ENCODE measurements around the gene NKD2. TPM values are rescaled to one million over a fixed set of nuclear protein-coding genes. Genes with fewer than 3 reads are reported as not detected.

NKD2 gene
- total RNA-seq, 1 donor from 2014 or later = 1.8 TPM

DNA sequence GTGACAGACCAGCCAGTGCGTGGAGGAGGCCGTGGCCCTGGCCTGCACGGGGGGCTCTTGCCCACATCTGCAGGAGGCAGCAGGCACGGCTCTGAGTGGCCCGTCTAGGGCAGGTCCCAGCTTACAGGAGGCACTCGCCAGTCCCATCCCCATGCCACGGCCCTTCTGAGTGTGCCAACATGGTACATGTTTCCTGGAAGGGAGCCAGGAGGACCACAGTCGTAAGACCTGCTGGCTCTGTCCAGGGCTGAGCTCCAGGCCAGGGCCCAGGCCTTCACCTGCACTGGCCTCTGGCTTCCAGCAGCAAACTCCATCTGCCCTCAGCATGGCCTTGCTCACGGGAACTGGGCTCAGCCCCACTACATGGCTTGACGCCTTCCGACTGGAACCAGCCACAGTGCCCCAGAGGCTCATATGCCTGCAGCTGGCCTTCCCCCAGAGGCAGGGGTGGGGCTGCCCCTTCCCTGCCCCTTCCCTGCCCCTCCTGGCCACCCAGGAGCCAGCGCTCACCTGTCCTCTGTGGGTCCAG, 3.8 kb downstream of the NKD2 start:
- no peaks in the 10 kb centered on the region for H3K9me3 Mint-ChIP-seq (ENCODE audit: unreplicated experiment)
- no peak overlapping the region for H3K27ac Mint-ChIP-seq (ENCODE audit: unreplicated experiment)
- no peak for DNase-seq (ENCODE audit: low spot score)
- peaks cover 19% of the 10 kb centered on the region for H3K27me3 Mint-ChIP-seq (ENCODE audit: unreplicated experiment)
- no peak overlapping the region for H3K4me3 Mint-ChIP-seq (ENCODE audit: unreplicated experiment)
- TF ChIP-seq, protein P1, sequence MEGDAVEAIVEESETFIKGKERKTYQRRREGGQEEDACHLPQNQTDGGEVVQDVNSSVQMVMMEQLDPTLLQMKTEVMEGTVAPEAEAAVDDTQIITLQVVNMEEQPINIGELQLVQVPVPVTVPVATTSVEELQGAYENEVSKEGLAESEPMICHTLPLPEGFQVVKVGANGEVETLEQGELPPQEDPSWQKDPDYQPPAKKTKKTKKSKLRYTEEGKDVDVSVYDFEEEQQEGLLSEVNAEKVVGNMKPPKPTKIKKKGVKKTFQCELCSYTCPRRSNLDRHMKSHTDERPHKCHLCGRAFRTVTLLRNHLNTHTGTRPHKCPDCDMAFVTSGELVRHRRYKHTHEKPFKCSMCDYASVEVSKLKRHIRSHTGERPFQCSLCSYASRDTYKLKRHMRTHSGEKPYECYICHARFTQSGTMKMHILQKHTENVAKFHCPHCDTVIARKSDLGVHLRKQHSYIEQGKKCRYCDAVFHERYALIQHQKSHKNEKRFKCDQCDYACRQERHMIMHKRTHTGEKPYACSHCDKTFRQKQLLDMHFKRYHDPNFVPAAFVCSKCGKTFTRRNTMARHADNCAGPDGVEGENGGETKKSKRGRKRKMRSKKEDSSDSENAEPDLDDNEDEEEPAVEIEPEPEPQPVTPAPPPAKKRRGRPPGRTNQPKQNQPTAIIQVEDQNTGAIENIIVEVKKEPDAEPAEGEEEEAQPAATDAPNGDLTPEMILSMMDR (IDR thresholded peaks at IDR 0.05; ENCODE audit: unreplicated experiment) = no peak
- no peaks in the 10 kb centered on the region for H3K36me3 Mint-ChIP-seq (ENCODE audit: low read depth, unreplicated experiment)
- H3K4me1 Mint-ChIP-seq (ENCODE audit: unreplicated experiment) = peaks cover 6% of the 10 kb centered on the region

DNA sequence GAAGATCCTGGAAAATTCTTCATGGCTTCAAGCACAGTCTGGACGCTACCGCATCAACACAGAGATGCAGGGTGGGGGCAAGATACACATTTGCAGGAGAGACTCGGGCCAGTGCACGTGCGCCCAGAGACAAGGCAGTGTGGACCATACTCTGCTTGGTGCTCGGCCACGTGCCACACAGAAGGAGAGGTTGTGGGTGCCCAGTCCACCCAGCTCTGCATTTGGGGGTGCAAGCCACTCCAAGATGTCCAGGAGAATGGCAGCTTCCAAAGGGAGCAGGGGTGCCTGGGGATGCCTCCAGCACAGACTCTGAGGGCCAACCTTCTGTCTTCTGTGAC, 4.3 kb downstream of the NKD2 start:
- Mint-ChIP-seq H3K4me1 (ENCODE audit: unreplicated experiment) (peaks cover 6% of the 10 kb centered on the region), H3K36me3 (ENCODE audit: low read depth, unreplicated experiment) (no peaks in the 10 kb centered on the region), H3K27me3 (ENCODE audit: unreplicated experiment) (peaks cover 15% of the 10 kb centered on the region), H3K4me3 (ENCODE audit: unreplicated experiment) (no peak overlapping the region), H3K9me3 (ENCODE audit: unreplicated experiment) (no peaks in the 10 kb centered on the region), H3K27ac (ENCODE audit: unreplicated experiment) (no peak overlapping the region)
- no peak for DNase-seq (ENCODE audit: low spot score)
- TF ChIP-seq, protein P1 (IDR thresholded peaks at IDR 0.05; ENCODE audit: unreplicated experiment) = no peak

DNA sequence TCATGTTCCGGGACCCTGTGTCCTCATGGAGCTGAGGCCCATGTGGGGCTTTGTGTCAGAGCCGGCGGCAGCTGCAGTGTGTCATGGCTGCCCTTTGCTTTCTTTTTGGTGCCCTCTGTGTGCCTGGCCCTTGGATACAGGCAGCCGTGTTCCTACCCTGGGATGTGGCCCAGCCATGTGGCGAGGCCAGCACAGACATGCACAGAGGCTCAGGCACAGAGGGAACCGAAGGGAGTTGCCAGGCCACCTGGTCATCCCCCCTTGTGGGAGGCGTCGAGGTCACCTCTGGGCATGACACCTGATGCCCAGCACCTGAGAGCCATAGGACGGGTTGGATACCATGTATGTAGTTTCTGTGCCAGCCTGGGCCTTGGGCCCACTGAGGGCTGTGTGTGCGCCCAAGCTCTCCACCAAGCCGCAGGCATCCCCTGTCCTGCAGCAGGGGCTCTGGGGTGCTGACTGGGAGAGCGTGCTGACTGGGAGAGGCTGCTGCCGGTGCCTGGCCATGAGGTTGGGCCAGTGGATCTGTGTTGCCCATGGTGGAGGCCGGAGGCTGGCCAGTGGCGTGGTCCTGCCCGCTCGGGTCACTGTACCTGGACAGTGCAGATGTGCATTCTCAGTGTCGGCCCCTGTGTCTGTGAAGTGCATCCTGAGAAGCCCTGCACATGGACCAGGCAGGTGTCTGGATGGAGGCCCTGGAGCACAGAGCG, 4.8 kb downstream of the NKD2 start:
- DNase-seq (ENCODE audit: low spot score) = no peak
- Mint-ChIP-seq H3K4me3 (ENCODE audit: unreplicated experiment) (no peak overlapping the region), H3K4me1 (ENCODE audit: unreplicated experiment) (peaks cover 6% of the 10 kb centered on the region), H3K9me3 (ENCODE audit: unreplicated experiment) (no peaks in the 10 kb centered on the region), H3K27ac (ENCODE audit: unreplicated experiment) (no peak overlapping the region), H3K27me3 (ENCODE audit: unreplicated experiment) (peaks cover 14% of the 10 kb centered on the region), H3K36me3 (ENCODE audit: low read depth, unreplicated experiment) (no peaks in the 10 kb centered on the region)
- TF ChIP-seq, protein P1 (IDR thresholded peaks at IDR 0.05; ENCODE audit: unreplicated experiment) = no peak

DNA sequence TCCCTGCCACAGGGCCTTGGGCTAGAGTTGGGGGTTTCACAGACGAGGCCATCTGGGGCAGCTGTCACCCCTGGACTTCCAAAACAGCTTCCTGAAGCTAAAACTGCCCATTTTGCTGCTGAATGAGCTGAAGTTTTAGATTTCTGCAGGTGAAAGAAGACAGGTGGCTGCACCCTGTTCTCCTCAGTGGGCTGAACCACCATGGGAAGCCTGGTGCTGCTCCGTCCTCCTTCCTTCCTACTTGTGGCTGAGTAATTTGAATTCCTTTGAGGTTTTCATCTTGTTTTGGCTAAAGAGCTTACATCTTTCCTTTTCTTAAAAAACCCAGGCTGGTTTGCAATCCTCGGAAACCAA, 5.3 kb downstream of the NKD2 start:
- Mint-ChIP-seq H3K4me3 (ENCODE audit: unreplicated experiment) (no peak overlapping the region), H3K9me3 (ENCODE audit: unreplicated experiment) (no peaks in the 10 kb centered on the region), H3K27ac (ENCODE audit: unreplicated experiment) (no peak overlapping the region), H3K27me3 (ENCODE audit: unreplicated experiment) (peaks cover 14% of the 10 kb centered on the region), H3K36me3 (ENCODE audit: low read depth, unreplicated experiment) (no peaks in the 10 kb centered on the region), H3K4me1 (ENCODE audit: unreplicated experiment) (peaks cover 6% of the 10 kb centered on the region)
- TF ChIP-seq, protein P1 (IDR thresholded peaks at IDR 0.05; ENCODE audit: unreplicated experiment) = no peak
- no peak for DNase-seq (ENCODE audit: low spot score)

DNA sequence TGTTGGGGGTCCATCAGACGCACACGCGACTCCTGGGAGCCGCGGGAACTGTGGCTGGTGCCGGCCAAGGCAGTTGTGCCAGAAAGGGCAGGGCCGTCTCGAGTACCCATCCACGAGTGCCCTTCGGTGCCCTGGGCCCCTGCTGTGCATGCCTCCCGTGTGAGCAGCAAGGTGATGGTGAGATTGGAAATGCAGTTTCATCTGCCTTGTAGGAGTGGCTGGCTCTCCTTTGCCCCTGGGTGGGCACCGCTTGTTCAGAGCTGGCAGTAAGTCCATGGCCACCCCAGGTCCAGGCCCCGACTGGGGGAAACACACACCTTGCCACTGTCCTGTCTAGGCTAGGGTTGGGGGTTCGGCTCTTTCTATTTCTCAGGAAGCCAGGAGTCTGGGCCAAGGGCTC, 5.7 kb downstream of the NKD2 start:
- no peak for DNase-seq (ENCODE audit: low spot score)
- peaks cover 6% of the 10 kb centered on the region for H3K4me1 Mint-ChIP-seq (ENCODE audit: unreplicated experiment)
- H3K36me3 Mint-ChIP-seq (ENCODE audit: low read depth, unreplicated experiment) = no peaks in the 10 kb centered on the region
- no peak overlapping the region for H3K27ac Mint-ChIP-seq (ENCODE audit: unreplicated experiment)
- TF ChIP-seq, protein P1 (IDR thresholded peaks at IDR 0.05; ENCODE audit: unreplicated experiment) = no peak
- H3K4me3 Mint-ChIP-seq (ENCODE audit: unreplicated experiment) = no peak overlapping the region
- peaks cover 14% of the 10 kb centered on the region for H3K27me3 Mint-ChIP-seq (ENCODE audit: unreplicated experiment)
- H3K9me3 Mint-ChIP-seq (ENCODE audit: unreplicated experiment) = no peaks in the 10 kb centered on the region
